Neural cell (in vitro differentiated cells): ENCODE data around the gene KLHDC4.
"Not testable (repeated sequence)": the region's sequence is repeated elsewhere in the genome, so short reads cannot be mapped to it uniquely, and the experiment has no call there.

Experiments used
- CTCF ChIP-seq: fragments of 450-650 bp; IDR thresholded peaks from 2 replicates; pipeline ENCODE4 v1.5.1; 2014; ENCODE audit warnings: antibody characterized with exemption, mild to moderate bottlenecking, moderate library complexity; ENCODE audit not compliant: poor library complexity, severe bottlenecking
- RAD21 ChIP-seq: fragments of 450-650 bp; conservative IDR thresholded peaks from 2 replicates; pipeline ENCODE4 v1.6.1; 2014; ENCODE audit warnings: antibody characterized with exemption, mild to moderate bottlenecking, moderate library complexity

GRCh38 chr16:87788730-87789436 is 23.1 kb upstream of the KLHDC4 start:
- TF ChIP-seq RAD21, CTCF: not testable (repeated sequence)
